Measurements from ENCODE around the gene GPC4. TPM values are rescaled to one million over a fixed set of nuclear protein-coding genes. Genes with fewer than 3 reads are reported as not detected.

GPC4 gene
- total and polyA plus RNA-seq, 4 donors = 0.23 to 1.3 (median 0.71) TPM

GRCh38 chrX:133392671-133393070 is 22.6 kb downstream of the GPC4 start:
- Histone ChIP-seq H3K9me3 (ENCODE audit: control insufficient read depth in 4 of 4, low read length in 3 of 4) (no peaks in the 10 kb centered on the region), H3K9ac (ENCODE audit: low read depth in 1 of 2, low read length in 2 of 2) (no peak overlapping the region), H3K27me3 (ENCODE audit: control insufficient read depth in 4 of 4, insufficient read depth in 4 of 4, low read length in 3 of 4) (no peaks in the 10 kb centered on the region), H3K4me1 (ENCODE audit: control insufficient read depth in 4 of 4, insufficient read depth in 4 of 4, low read length in 3 of 4) (no peaks in the 10 kb centered on the region), H3K36me3 (ENCODE audit: control insufficient read depth in 4 of 4, insufficient read depth in 3 of 4, low read depth in 1 of 4, low read length in 3 of 4) (no peaks in the 10 kb centered on the region), H3K4me3 (ENCODE audit: low read depth in 1 of 3, low read length in 3 of 3) (no peak overlapping the region), H3K27ac (ENCODE audit: low read depth in 1 of 2, low read length in 2 of 2) (no peak overlapping the region)
- 48% methylated on average over 8 of the region's 8 CpGs for WGBS
- TF ChIP-seq, protein P1, sequence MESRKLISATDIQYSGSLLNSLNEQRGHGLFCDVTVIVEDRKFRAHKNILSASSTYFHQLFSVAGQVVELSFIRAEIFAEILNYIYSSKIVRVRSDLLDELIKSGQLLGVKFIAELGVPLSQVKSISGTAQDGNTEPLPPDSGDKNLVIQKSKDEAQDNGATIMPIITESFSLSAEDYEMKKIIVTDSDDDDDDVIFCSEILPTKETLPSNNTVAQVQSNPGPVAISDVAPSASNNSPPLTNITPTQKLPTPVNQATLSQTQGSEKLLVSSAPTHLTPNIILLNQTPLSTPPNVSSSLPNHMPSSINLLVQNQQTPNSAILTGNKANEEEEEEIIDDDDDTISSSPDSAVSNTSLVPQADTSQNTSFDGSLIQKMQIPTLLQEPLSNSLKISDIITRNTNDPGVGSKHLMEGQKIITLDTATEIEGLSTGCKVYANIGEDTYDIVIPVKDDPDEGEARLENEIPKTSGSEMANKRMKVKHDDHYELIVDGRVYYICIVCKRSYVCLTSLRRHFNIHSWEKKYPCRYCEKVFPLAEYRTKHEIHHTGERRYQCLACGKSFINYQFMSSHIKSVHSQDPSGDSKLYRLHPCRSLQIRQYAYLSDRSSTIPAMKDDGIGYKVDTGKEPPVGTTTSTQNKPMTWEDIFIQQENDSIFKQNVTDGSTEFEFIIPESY (IDR thresholded peaks at IDR 0.05) = no peak
- TF ChIP-seq REST (IDR thresholded peaks at IDR 0.05) (no peak), GABPA (IDR thresholded peaks at IDR 0.05 in 1 of 2, conservative IDR thresholded peaks at IDR 0.05 in 1 of 2) (no peak), CTCF (IDR thresholded peaks at IDR 0.05; ENCODE audit: low read depth, low read length, missing input control) (no peak), HNF4A (conservative IDR thresholded peaks at IDR 0.05) (no peak), TAF1 (conservative IDR thresholded peaks at IDR 0.05) (no peak), NR2F2 (IDR thresholded peaks at IDR 0.05) (no peak), RXRA (IDR thresholded peaks at IDR 0.05) (no peak), HNF4G (IDR thresholded peaks at IDR 0.05) (no peak), YY1 (IDR thresholded peaks at IDR 0.05) (no peak), RAD21 (IDR thresholded peaks at IDR 0.05) (no peak)
- no peak for DNase-seq (ENCODE audit: low spot score)

- no peaks in the 10 kb centered on the region for H3K9me3 ChIP-seq (ENCODE audit: control insufficient read depth in 4 of 4, low read length in 3 of 4)
- H3K36me3 ChIP-seq (ENCODE audit: control insufficient read depth in 4 of 4, insufficient read depth in 3 of 4, low read depth in 1 of 4, low read length in 3 of 4) = no peaks in the 10 kb centered on the region
- H3K27ac ChIP-seq (ENCODE audit: low read depth in 1 of 2, low read length in 2 of 2) = no peak overlapping the region
- no peak for DNase-seq (ENCODE audit: low spot score)
- no peaks in the 10 kb centered on the region for H3K4me1 ChIP-seq (ENCODE audit: control insufficient read depth in 4 of 4, insufficient read depth in 4 of 4, low read length in 3 of 4)
- H3K4me3 ChIP-seq (ENCODE audit: low read depth in 1 of 3, low read length in 3 of 3) = no peak overlapping the region
- WGBS = 79% methylated on average over 3 of the region's 3 CpGs
- peaks cover 0 to 6% (median 0%) of the 10 kb centered on the region in 4 donors for H3K27me3 ChIP-seq (ENCODE audit: control insufficient read depth in 4 of 4, insufficient read depth in 4 of 4, low read length in 3 of 4)
- no peak for TF ChIP-seq SP1 (IDR thresholded peaks at IDR 0.05)
- TF ChIP-seq TAF1 (conservative IDR thresholded peaks at IDR 0.05) = no peak
- TF ChIP-seq FOXA1 (IDR thresholded peaks at IDR 0.05) = no peak
- TF ChIP-seq, protein P2, sequence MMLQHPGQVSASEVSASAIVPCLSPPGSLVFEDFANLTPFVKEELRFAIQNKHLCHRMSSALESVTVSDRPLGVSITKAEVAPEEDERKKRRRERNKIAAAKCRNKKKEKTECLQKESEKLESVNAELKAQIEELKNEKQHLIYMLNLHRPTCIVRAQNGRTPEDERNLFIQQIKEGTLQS (IDR thresholded peaks at IDR 0.05) = no peak
- TF ChIP-seq HNF4A (conservative IDR thresholded peaks at IDR 0.05) = no peak
- no peak for TF ChIP-seq NR2F2 (IDR thresholded peaks at IDR 0.05)
- TF ChIP-seq MAX (IDR thresholded peaks at IDR 0.05) = no peak
- TF ChIP-seq, protein P1 (IDR thresholded peaks at IDR 0.05) = no peak
- no peak for TF ChIP-seq FOXA2 (IDR thresholded peaks at IDR 0.05)
- no peak overlapping the region for H3K9ac ChIP-seq (ENCODE audit: low read depth in 1 of 2, low read length in 2 of 2)
Observed at GRCh38 chrX:133391111-133391510, 24.2 kb downstream of the GPC4 start.
